Stimulated activated naive CD4-positive, alpha-beta T cell treated with Interleukin-2 at 50 U/mL for 16 hours (primary cell): ENCODE results near the gene GPR42.
"Not testable (repeated sequence)": the region's sequence is repeated elsewhere in the genome, so short reads cannot be mapped to it uniquely, and the experiment has no call there.

Experiments
- DNase-seq: peaks from one replicate; lab custom pipeline; 2025; lab: John Stamatoyannopoulos, UW

Gene GPR42

DNA sequence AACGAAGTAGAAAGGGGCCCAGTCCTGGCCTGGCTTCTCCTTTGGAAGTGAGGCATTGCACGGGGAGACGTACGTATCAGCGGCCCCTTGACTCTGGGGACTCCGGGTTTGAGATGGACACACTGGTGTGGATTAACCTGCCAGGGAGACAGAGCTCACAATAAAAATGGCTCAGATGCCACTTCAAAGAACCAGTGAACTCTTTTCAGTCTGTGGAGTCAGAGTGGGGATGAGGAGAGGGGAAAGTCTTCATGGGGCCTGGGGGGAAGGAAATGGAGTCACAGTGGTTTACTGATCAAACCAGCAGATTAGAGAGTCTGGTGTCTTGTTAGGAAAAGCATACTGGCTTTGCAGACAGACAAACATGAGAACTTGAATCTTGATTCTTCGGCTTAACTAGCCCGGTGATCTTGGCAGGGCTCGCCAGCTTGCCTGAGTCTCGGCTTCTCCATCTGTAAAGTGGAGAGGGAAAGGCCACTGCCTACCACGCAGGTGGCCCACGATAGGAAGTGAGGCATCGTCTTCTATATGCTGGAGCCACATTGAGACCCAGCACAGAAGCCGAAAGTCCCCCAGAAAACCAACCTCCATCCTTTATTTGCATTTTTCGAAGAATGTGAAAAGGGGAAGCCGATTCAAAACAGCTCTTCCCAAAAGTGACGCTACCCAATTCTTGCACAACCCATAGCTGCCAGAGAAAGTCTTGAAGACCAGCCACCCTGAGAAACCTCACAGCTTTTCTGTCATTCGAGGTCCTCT is 23.5 kb upstream of the GPR42 start, which contains the start of gene FFAR1:
Gene FFAR1 (plus strand): TSS at position 732 of the 759 bp plus-strand sequence. CDS start 3,650 bp downstream, outside the sequence.
- peak; percentile 41 for DNase-seq

DNA sequence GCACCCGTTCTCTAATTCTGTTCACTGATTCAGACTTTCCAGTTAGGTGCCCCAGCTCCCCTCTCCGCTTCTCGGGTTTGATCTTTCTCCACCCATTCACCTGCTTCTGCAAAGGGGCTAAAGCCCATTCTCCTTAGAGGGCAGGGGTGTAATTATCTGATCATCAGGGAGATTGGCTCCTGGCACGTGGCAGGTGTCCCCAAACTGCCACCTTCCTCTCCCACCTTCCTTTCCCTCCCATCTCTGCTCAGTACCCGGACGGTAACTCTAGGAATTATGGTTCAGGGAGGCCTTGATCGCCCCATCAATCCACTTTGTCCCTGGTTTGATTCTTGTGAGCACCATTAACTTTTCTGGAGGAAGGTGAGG is 23.0 kb upstream of the GPR42 start:
- no peak for DNase-seq

GRCh38 chr19:35348911-35349611 is 21.8 kb upstream of the GPR42 start:
- no peak for DNase-seq

DNA sequence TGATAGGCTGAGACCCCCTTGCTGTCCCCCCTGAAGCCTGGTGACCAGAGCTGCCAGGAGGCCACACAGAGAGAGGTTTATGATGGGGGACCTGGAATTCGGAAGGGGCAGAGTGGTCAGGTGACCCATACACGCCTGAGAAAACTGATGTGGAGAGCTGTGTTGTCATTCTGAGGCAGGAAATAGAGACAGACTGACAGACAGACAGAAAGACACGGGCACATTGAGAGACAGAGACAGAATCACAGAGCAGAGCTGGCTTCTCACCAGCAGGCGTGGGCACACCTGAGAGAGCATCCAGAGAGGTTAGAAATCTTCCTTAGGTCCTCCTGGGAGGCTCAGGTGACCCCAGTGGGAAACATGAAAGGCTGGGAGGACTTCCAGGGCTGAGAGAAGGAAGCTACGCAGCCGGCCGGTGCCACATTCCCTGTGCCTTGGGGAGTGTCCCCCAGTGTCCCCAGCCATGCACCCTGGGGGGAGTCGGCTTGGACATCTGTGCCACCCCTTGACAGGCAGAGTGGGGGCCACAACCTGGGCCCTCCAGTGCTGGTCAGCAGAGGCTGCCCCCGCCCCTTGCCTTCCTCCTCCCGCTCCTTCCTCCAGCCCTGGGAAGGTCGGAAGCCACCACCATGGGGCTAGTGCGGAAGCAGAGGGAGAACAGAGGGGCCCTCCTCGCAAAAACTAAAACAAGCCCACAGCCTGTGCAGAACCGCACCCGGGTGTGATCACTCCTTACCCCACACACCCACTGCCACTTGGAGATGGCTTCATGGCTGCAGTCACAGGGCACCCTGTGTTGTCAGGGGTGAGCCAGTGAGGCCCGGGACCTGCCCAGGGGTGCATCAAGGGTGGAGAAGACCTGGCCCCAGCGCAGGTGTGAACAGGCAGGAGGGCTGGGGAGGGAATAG is 21.0 kb upstream of the GPR42 start:
- no peak for DNase-seq

GRCh38 chr19:35350591-35350990 is 20.3 kb upstream of the GPR42 start:
- no peak for DNase-seq

- no peak for DNase-seq
Observed at GRCh38 chr19:35351411-35352176, 19.3 kb upstream of the GPR42 start.

GRCh38 chr19:35352177-35352447 is 18.8 kb upstream of the GPR42 start:
- no peak for DNase-seq

DNA sequence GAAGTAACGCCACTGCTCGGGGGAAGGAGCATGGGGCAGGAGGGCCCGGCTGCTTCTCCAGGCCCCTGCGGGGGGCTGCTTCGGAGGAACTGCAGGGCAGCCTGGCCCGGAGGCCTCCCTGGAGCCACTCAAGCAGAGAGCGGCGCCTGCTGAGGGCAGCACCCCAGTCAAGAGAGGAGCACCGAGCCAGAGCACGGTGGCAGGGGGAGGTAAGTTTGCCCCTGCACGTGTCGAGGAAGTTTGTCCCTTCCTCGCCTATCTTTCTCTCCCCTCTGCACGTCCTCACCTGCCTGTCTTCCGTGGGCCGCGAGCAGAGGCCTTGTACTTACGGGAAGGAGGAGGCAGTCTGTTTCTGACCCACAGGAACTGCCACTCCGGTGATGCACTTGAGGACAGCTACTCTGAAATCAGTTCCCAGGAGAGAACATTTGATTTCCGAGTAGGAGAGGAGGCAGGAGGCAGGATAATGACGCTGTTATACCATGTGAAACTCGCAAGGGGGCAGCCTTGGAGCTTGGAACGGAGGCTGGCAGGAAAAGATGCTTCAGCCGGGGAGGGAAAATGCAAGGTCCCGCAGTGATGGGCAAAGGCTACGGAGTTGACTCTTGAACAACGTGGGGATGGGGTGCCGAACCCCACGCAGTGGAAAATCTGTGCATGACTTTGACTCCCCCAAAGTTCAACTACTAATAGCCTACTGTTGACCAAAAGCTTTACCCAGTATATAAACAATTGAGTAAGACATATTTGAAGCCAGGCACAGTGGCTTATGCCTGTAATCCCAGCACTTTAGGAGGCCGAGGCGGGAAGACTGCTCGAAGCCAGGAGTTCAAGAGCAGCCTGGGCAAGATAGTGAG is 18.2 kb upstream of the GPR42 start:
- DNase-seq = peak; percentile 64

DNA sequence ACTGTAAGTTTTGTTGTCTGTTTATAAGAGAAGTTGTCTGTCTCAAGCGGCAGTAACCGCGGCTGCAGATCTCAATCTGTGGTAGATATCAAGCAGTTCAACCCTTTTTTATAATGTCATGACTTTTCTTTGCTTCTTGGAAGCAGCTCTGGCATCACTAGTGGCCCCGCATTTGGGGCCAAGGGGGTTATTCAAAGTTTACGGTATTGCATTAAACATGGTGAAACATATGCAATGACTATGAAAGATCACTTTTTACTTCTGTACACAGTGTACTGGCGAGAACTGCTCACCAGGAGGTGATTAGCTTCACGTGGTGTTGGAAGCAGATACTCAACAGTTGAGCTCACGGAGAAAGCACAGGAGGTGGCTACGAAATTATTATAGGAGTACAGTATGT is 17.2 kb upstream of the GPR42 start:
- DNase-seq = no peak

GRCh38 chr19:35354898-35355297 is 16.0 kb upstream of the GPR42 start:
- no peak for DNase-seq

DNA sequence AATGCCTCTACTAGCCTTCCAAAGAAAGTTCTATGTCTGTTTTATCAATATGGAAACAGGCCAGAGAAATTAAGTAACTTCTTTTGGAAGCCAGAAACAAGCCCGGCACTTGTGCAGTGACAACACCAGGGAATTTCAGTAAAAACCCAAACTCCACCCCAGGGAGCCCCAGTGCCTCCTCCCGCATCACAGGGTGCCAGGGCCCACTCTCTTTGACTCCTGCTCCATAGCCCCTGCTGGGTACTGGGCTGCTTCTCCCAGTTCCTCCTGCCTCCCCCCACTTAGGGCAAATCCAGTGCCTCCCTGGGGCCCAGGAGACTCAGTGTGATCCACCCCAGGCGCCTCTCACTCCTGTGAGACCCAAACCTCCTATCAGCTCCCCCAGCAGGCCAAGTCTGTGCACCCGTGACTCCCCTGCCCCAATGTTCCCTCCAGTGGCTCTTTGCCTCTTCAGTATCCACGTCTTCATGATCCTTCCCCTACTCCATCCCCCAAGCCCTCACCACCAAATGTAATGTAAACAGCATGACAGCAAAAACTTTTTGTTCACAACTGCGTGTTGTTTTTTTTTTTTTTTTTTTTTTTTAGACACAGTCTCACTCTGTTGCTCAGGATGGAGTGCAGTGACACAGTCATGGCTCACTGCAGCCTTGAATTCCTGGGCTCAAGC is 14.9 kb upstream of the GPR42 start:
- no peak for DNase-seq

GRCh38 chr19:35357867-35358573 is 12.8 kb upstream of the GPR42 start, which contains the start of gene FFAR3:
Gene FFAR3 (plus strand): TSS chr19:35358460. CDS start chr19:35358891, 431 bp downstream.
- DNase-seq = no peak

DNA sequence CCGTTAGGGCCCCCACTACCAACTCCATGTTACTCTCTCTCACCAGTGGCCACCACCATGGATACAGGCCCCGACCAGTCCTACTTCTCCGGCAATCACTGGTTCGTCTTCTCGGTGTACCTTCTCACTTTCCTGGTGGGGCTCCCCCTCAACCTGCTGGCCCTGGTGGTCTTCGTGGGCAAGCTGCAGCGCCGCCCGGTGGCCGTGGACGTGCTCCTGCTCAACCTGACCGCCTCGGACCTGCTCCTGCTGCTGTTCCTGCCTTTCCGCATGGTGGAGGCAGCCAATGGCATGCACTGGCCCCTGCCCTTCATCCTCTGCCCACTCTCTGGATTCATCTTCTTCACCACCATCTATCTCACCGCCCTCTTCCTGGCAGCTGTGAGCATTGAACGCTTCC is 12.0 kb upstream of the GPR42 start:
- not testable (repeated sequence) for DNase-seq

DNA sequence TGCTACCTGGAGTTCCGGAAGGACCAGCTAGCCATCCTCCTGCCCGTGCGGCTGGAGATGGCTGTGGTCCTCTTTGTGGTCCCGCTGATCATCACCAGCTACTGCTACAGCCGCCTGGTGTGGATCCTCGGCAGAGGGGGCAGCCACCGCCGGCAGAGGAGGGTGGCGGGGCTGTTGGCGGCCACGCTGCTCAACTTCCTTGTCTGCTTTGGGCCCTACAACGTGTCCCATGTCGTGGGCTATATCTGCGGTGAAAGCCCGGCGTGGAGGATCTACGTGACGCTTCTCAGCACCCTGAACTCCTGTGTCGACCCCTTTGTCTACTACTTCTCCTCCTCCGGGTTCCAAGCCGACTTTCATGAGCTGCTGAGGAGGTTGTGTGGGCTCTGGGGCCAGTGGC is 11.5 kb upstream of the GPR42 start:
- DNase-seq = not testable (repeated sequence)

- DNase-seq = not testable (repeated sequence)
Observed at GRCh38 chr19:35360081-35360480, 10.8 kb upstream of the GPR42 start.

GRCh38 chr19:35360880-35361420 is 9.9 kb upstream of the GPR42 start:
- DNase-seq = no peak

- DNase-seq = no peak
Observed at GRCh38 chr19:35362261-35363000, 8.4 kb upstream of the GPR42 start.

- no peak for DNase-seq
Observed at GRCh38 chr19:35363001-35363590, 7.8 kb upstream of the GPR42 start.
